Suprapubic skin (tissue), 4 donors: Measurements from ENCODE around the gene GIMAP4.

Experiments
- CTCF ChIP-seq, 2 donors: fragments of 200-600 bp in 1 of 2; fragments of 450-650 bp in 1 of 2; sonication (generic) in 1 of 2; IDR thresholded peaks; one replicate each; pipeline ENCODE4 v1.5.1; 2016 to 2019; ENCODE audit warnings: antibody characterized with exemption in 2 of 2, mild to moderate bottlenecking in 1 of 2, moderate library complexity in 1 of 2
- EP300 ChIP-seq: sonication (generic); formaldehyde crosslinking; IDR thresholded peaks from one replicate; pipeline ENCODE4 v1.6.1; 2017; ENCODE audit warnings: antibody characterized with exemption
- POLR2A ChIP-seq, 2 donors: fragments of 450-650 bp; IDR thresholded peaks; one replicate each; pipeline ENCODE4 v1.6.1; 2017; ENCODE audit warnings: antibody characterized with exemption in 2 of 2, mild to moderate bottlenecking in 2 of 2, moderate library complexity in 2 of 2
- POLR2AphosphoS5 ChIP-seq, 3 donors: sonication (generic); formaldehyde crosslinking; IDR thresholded peaks; one replicate each; pipeline ENCODE4 v1.6.1; 2017; ENCODE audit warnings: antibody characterized with exemption in 3 of 3

- TF ChIP-seq POLR2AphosphoS5 (IDR thresholded peaks at IDR 0.05) (peak in 1 of 3 donors; percentile 35), CTCF (IDR thresholded peaks at IDR 0.05) (no peak), POLR2A (IDR thresholded peaks at IDR 0.05) (no peak), EP300 (no peak)
Observed at GRCh38 chr7:150586785-150587152, 19.6 kb downstream of the GIMAP4 start.
